AG09319 (cell line): Measurements from ENCODE around the gene IL36B.

ENCODE experiments used
- DNase-seq: peaks from one replicate; pipeline ENCODE4 v3.0.0-alpha.2; 2010; ENCODE audit warnings: low read depth; ENCODE audit errors: extremely low read depth
- CTCF ChIP-seq: IDR thresholded peaks from 2 replicates; pipeline ENCODE4 v1.5.1; 2011; ENCODE audit warnings: low read depth, mild to moderate bottlenecking, inconsistent platforms, low read length, moderate library complexity

The IL36B gene

GRCh38 chr2:113034016-113034415 lies 18.7 kb downstream of the IL36B start:
- no peak for DNase-seq
- no peak for TF ChIP-seq CTCF

DNA sequence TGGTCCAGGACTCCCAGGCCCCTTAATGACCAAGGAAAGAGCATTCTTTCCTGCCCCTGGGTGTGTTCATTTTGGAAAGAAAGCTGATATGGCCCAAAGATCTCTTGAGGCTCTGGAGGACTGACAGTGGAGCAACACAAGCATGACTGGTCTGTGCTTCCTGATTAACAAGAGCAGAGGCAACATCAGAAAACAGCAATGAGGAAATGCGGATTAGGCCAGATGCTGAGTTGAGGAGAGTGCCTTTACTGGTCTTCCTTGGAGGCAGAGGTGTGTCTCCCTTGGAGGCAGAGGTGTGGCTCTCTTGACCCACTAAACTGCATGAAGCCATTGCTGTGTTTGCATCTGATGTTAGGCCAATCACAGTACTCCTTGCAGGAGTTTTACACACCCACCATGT lies 19.9 kb downstream of the IL36B start:
- TF ChIP-seq CTCF, result no peak
- DNase-seq, result no peak

DNA sequence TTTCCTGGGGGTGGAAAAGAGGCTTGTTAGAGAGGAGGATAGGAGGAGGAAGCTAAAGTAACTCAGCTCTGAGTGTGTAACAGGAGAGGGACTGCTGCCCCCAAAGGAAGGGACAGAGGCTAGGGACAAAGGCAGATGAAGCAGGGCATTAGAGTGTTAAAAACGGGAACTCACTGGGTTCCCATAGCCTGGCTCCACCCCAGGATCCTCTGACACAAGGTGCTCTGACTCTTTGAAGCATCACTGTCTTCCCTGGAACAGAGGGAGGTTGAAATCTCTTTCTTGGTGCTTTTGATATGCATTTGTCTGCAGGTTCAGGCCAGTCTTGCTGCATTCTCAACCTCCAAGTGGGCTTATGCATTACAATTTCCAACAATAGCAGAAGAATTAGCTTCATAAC lies 24.6 kb downstream of the IL36B start:
- DNase-seq, result no peak
- no peak for TF ChIP-seq CTCF

- TF ChIP-seq CTCF, result no peak
Measured at GRCh38 chr2:113027691-113028090, 25.0 kb downstream of the IL36B start.

DNA sequence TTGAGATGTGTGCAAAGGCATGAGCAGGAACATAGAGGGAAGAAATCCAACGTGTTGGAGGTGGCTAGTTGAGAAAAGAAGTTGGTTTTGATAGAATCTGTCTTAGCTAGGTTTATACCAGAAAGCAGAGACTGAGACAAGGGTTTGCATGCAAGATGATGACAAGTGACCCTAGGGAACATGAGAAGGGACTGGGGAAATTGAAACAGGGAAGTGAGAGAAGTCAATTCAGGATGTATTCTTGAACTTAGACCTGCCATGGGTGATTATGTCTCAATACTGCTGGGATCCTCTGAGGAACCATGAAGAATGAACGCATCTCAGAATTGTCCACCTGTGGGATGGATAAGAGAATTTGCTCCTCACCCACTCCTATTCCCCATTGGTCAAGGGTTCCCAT lies 26.9 kb downstream of the IL36B start:
- no peak for TF ChIP-seq CTCF
- DNase-seq, result no peak

More at GRCh38 chr2:113027691-113028090, 25.0 kb downstream of the IL36B start:
- no peak for DNase-seq

DNA sequence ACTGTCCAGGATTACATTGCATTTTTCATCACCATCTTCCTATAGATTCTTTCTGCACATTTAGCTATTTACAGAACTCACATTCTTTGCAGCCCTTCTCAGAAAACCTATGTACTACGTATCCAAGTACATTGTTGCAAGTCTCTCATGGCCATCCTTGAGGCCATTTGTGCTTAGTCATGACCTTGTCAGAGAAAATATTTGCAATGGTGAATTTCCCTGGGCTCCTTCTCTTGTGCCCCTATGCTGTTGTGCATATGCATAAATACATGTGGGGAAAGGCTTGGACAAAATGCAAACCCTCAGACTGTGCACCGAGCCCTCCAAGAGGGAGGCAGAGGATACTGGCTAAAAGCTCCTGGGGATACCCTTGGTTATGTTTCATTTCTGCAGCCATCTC lies 27.9 kb downstream of the IL36B start:
- no peak for DNase-seq
- TF ChIP-seq CTCF, result no peak

DNA sequence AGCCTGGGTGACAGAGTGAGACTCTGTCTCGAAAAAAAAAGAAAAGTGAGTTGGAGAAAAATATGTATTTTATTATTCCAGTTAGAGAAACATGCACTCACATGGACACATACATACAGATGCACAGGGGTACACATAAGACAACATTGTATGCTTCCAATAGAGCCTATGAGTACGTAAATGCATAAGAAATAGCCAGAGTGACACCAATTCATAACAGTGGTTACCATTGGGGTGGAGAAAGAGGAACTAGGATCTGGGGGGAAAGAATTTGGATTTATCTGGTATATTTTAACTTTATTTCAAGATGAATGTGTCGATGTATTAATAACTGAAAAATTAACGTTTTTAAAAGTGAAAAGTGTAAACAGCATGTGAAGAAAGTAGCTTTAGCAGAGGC lies 31.4 kb downstream of the IL36B start:
- no peak for TF ChIP-seq CTCF
- DNase-seq, result no peak
